GM19397 (cell line): ENCODE measurements around the gene OR4C5.
"Not testable (repeated sequence)": the region's sequence is repeated elsewhere in the genome, so short reads cannot be mapped to it uniquely, and the experiment has no call there.

Source experiments
- ATAC-seq: cut with Tn5 transposase; IDR thresholded peaks from one replicate; pipeline ENCODE4 v1.9.1; 2021; ENCODE audit warnings: mild to moderate bottlenecking, moderate library complexity; ENCODE audit not compliant: unreplicated experiment

OR4C5 gene

GRCh38 chr11:48366365-48366764, at the start of gene OR4C5:
Gene OR4C5, minus strand, starts transcription at chr11:48366465. Its CDS starts 0 bp downstream, at chr11:48366465.
- no peak for ATAC-seq

- ATAC-seq: no peak
These were observed 18.4 kb upstream of the OR4C5 start for GRCh38 chr11:48384670-48385069.

- not testable (repeated sequence) for ATAC-seq
These were observed 17.9 kb upstream of the OR4C5 start for GRCh38 chr11:48384151-48384550.

GRCh38 chr11:48361289-48361688, 5.0 kb downstream of the OR4C5 start:
- ATAC-seq: not testable (repeated sequence)

GRCh38 chr11:48354677-48355076, 11.6 kb downstream of the OR4C5 start:
- ATAC-seq: no peak

- no peak for ATAC-seq
These were observed 12.3 kb downstream of the OR4C5 start for GRCh38 chr11:48354013-48354412.

GRCh38 chr11:48346286-48346685, 20.0 kb downstream of the OR4C5 start:
- not testable (repeated sequence) for ATAC-seq

- not testable (repeated sequence) for ATAC-seq
These were observed 23.8 kb downstream of the OR4C5 start for GRCh38 chr11:48342505-48342904.

- ATAC-seq: no peak
These were observed 24.8 kb downstream of the OR4C5 start for GRCh38 chr11:48341466-48341865.

- ATAC-seq: not testable (repeated sequence)
These were observed 41.6 kb downstream of the OR4C5 start, which contains the start of gene OR4C3 for GRCh38 chr11:48324620-48325019. Gene OR4C3, plus strand, starts transcription at chr11:48324920. Its CDS starts 102 bp downstream, at chr11:48325022.

GRCh38 chr11:48319813-48320212, 46.5 kb downstream of the OR4C5 start:
- ATAC-seq: not testable (repeated sequence)
